ENCODE data around the gene CHCHD10. TPM values are rescaled to one million over a fixed set of nuclear protein-coding genes. Genes with fewer than 3 reads are reported as not detected.

Gene CHCHD10
- total RNA-seq, 4 donors from 2014 or later, result 26.7 to 46.4 (median 32.2) TPM

- 69% methylated on average over 6 of the region's 6 CpGs for WGBS
- Histone ChIP-seq H3K27ac (no peak overlapping the region), H3K4me1 (peaks cover 10% of the 10 kb centered on the region), H3K36me3 (no peaks in the 10 kb centered on the region), H3K4me3 (no peak overlapping the region), H3K9me3 (no peaks in the 10 kb centered on the region), H3K27me3 (no peaks in the 10 kb centered on the region)
- no peak for DNase-seq (ENCODE audit: low spot score in 2 of 2)
- TF ChIP-seq EP300 (IDR thresholded peaks at IDR 0.05) (no peak), POLR2A (IDR thresholded peaks at IDR 0.05) (no peak), CTCF (IDR thresholded peaks at IDR 0.05) (no peak), POLR2AphosphoS5 (IDR thresholded peaks at IDR 0.05) (no peak)
Measured at GRCh38 chr22:23720855-23721254, 46.9 kb downstream of the CHCHD10 start.

GRCh38 chr22:23718371-23719165 is 49.2 kb downstream of the CHCHD10 start:
- WGBS, result 82% methylated on average over 17 of the region's 17 CpGs
- no peak overlapping the region for H3K4me3 ChIP-seq
- peaks cover 13% of the 10 kb centered on the region for H3K36me3 ChIP-seq
- no peak for DNase-seq (ENCODE audit: low spot score in 2 of 2)
- H3K4me1 ChIP-seq, result peaks cover 15% of the 10 kb centered on the region
- no peaks in the 10 kb centered on the region for H3K27me3 ChIP-seq
- TF ChIP-seq POLR2AphosphoS5 (IDR thresholded peaks at IDR 0.05) (no peak), CTCF (IDR thresholded peaks at IDR 0.05) (no peak), POLR2A (IDR thresholded peaks at IDR 0.05) (no peak), EP300 (IDR thresholded peaks at IDR 0.05) (no peak)
- H3K9me3 ChIP-seq, result no peaks in the 10 kb centered on the region
- H3K27ac ChIP-seq, result no peak overlapping the region

GRCh38 chr22:23716811-23717801 is 50.7 kb downstream of the CHCHD10 start:
- H3K9me3 ChIP-seq, result no peaks in the 10 kb centered on the region
- no peaks in the 10 kb centered on the region for H3K27me3 ChIP-seq
- H3K36me3 ChIP-seq, result peaks cover 26% of the 10 kb centered on the region
- no peak for TF ChIP-seq POLR2A (IDR thresholded peaks at IDR 0.05)
- no peak for TF ChIP-seq EP300 (IDR thresholded peaks at IDR 0.05)
- TF ChIP-seq POLR2AphosphoS5 (IDR thresholded peaks at IDR 0.05), result peak in 2 of 3 donors; percentile 38 to 41
- no peak for TF ChIP-seq CTCF (IDR thresholded peaks at IDR 0.05)
- peak overlapping the region; percentile 79 for H3K4me3 ChIP-seq
- peak overlapping the region; percentile 40 for H3K27ac ChIP-seq
- peak; percentile 88 to 93 for DNase-seq (ENCODE audit: low spot score in 2 of 2)
- H3K4me1 ChIP-seq, result peaks cover 15% of the 10 kb centered on the region
- 0% methylated on average over 19 of the region's 84 CpGs for WGBS

Other genes with a start within 250 kb of the CHCHD10 start
- not detected for gene IGLL1, start 187.7 kb downstream of the CHCHD10 start, total RNA-seq
- 1 to 10 TPM in 1 of 4 donors, not detected in 3; 1.3 TPM for gene DRICH1, start 135.7 kb downstream of the CHCHD10 start, total RNA-seq
- gene RGL4, start 77.0 kb downstream of the CHCHD10 start, total RNA-seq, result not detected
- gene ZNF70, start 16.9 kb downstream of the CHCHD10 start, total RNA-seq, result 1 to 10 TPM; 1.7 to 5.1 (median 3.1) TPM
- gene VPREB3, start 13.5 kb downstream of the CHCHD10 start, total RNA-seq, result not detected
- not detected for gene C22orf15, start 5.0 kb downstream of the CHCHD10 start, total RNA-seq
- gene MMP11, start 4.9 kb upstream of the CHCHD10 start, total RNA-seq, result 1 to 10 TPM in 2 of 4 donors, under 1 TPM in 1, not detected in 1; 0.60 to 3.9 (median 2.1) TPM
- 10 to 100 TPM; 54.2 to 73.9 (median 61.3) TPM for gene SMARCB1, start 19.0 kb upstream of the CHCHD10 start, total RNA-seq
- gene DERL3, start 71.0 kb upstream of the CHCHD10 start, total RNA-seq, result under 1 TPM in 3 of 4 donors, not detected in 1; 0.34 to 0.94 (median 0.56) TPM
- gene SLC2A11, start 89.9 kb upstream of the CHCHD10 start, total RNA-seq, result 10 to 100 TPM in 2 of 4 donors, 1 to 10 TPM in 2; 3.2 to 12.5 (median 8.7) TPM
- gene MIF, start 126.4 kb upstream of the CHCHD10 start, total RNA-seq, result 100 to 1,000 TPM; 261 to 363 (median 313) TPM
- gene GSTT2B, start 193.2 kb upstream of the CHCHD10 start, total RNA-seq, result 10 to 100 TPM in 1 of 4 donors, 1 to 10 TPM in 3; 3.2 to 13.5 (median 6.7) TPM
- gene DDTL, start 198.9 kb upstream of the CHCHD10 start, total RNA-seq, result 1 to 10 TPM in 3 of 4 donors, not detected in 1; 1.5 to 2.0 (median 2.0) TPM
- 100 to 1,000 TPM; 103 to 171 (median 130) TPM for gene DDT, start 206.5 kb upstream of the CHCHD10 start, total RNA-seq
- gene GSTT2, start 212.2 kb upstream of the CHCHD10 start, total RNA-seq, result under 1 TPM in 1 of 4 donors, not detected in 3; 0.81 TPM
- gene GSTT4, start 237.5 kb upstream of the CHCHD10 start, total RNA-seq, result not detected
- gene CABIN1, start 243.3 kb upstream of the CHCHD10 start, total RNA-seq, result 10 to 100 TPM; 26.7 to 97.3 (median 42.5) TPM